Nephron (organoid): ENCODE measurements around the gene AGAP1.

ENCODE experiments used
- H3K27ac Mint-ChIP-seq, 3 experiments: 2 replicates each; pipeline ENCODE4 v1.8.0; 2020; ENCODE audit warnings: mixed read lengths in 3 of 3, mild to moderate bottlenecking in 2 of 3, moderate library complexity in 1 of 3
- H3K27me3 Mint-ChIP-seq: 2 replicates; pipeline ENCODE4 v1.8.0; 2021; ENCODE audit warnings: low read depth, mild to moderate bottlenecking, moderate library complexity, mixed read lengths
- H3K36me3 Mint-ChIP-seq: 2 replicates; pipeline ENCODE4 v1.8.0; 2020; ENCODE audit warnings: low read depth, mixed read lengths
- H3K4me1 Mint-ChIP-seq: 2 replicates; pipeline ENCODE4 v1.8.0; 2020; ENCODE audit warnings: mixed read lengths
- H3K4me3 Mint-ChIP-seq, 3 experiments: 2 replicates each; pipeline ENCODE4 v1.8.0; 2020; ENCODE audit warnings: mild to moderate bottlenecking in 3 of 3, mixed read lengths in 3 of 3, moderate library complexity in 2 of 3
- H3K9me3 Mint-ChIP-seq: 2 replicates; pipeline ENCODE4 v1.8.0; 2020; ENCODE audit warnings: mixed read lengths
- CTCF ChIP-seq, 3 experiments: fragments of 200-600 bp; sonication (generic); IDR thresholded peaks; one replicate each; pipeline ENCODE4 v1.5.0; 2021; ENCODE audit warnings: antibody characterized with exemption in 3 of 3; ENCODE audit not compliant: unreplicated experiment in 3 of 3

AGAP1 gene

GRCh38 chr2:235639885-235640284, 146.0 kb downstream of the AGAP1 start:
- Mint-ChIP-seq H3K36me3 (no peaks in the 10 kb centered on the region), H3K4me1 (peaks cover 68% of the 10 kb centered on the region), H3K27ac (no peak overlapping the region), H3K4me3 (peak overlapping the region in 1 of 3 experiments; percentile 10), H3K9me3 (no peaks in the 10 kb centered on the region), H3K27me3 (peaks cover 7% of the 10 kb centered on the region)
- no peak for TF ChIP-seq CTCF (IDR thresholded peaks at IDR 0.05; ENCODE audit: unreplicated experiment in 3 of 3)

GRCh38 chr2:235640377-235640776, 146.5 kb downstream of the AGAP1 start:
- peaks cover 68% of the 10 kb centered on the region for H3K4me1 Mint-ChIP-seq
- H3K9me3 Mint-ChIP-seq: no peaks in the 10 kb centered on the region
- peak overlapping the region in 2 of 3 experiments; percentile 17 to 39 for H3K27ac Mint-ChIP-seq
- TF ChIP-seq CTCF (IDR thresholded peaks at IDR 0.05; ENCODE audit: unreplicated experiment in 3 of 3): no peak
- H3K4me3 Mint-ChIP-seq: peak overlapping the region in 1 of 3 experiments; percentile 83
- H3K27me3 Mint-ChIP-seq: peaks cover 7% of the 10 kb centered on the region
- no peaks in the 10 kb centered on the region for H3K36me3 Mint-ChIP-seq

GRCh38 chr2:235640926-235641723, 147.3 kb downstream of the AGAP1 start:
- Mint-ChIP-seq H3K27ac (peak overlapping the region in 2 of 3 experiments; percentile 17 to 39), H3K9me3 (no peaks in the 10 kb centered on the region), H3K36me3 (no peaks in the 10 kb centered on the region), H3K4me1 (peaks cover 68% of the 10 kb centered on the region), H3K27me3 (peaks cover 7% of the 10 kb centered on the region), H3K4me3 (peak overlapping the region; percentile 4 to 83 (median 65))
- no peak for TF ChIP-seq CTCF (IDR thresholded peaks at IDR 0.05; ENCODE audit: unreplicated experiment in 3 of 3)

- H3K27ac Mint-ChIP-seq: peak overlapping the region in 1 of 3 experiments; percentile 7
- peak overlapping the region in 1 of 3 experiments; percentile 79 for H3K4me3 Mint-ChIP-seq
- H3K4me1 Mint-ChIP-seq: peaks cover 68% of the 10 kb centered on the region
- no peak for TF ChIP-seq CTCF (IDR thresholded peaks at IDR 0.05; ENCODE audit: unreplicated experiment in 3 of 3)
- H3K27me3 Mint-ChIP-seq: peaks cover 7% of the 10 kb centered on the region
- H3K9me3 Mint-ChIP-seq: no peaks in the 10 kb centered on the region
- no peaks in the 10 kb centered on the region for H3K36me3 Mint-ChIP-seq
Observed at GRCh38 chr2:235641956-235642355, 148.1 kb downstream of the AGAP1 start.

GRCh38 chr2:235642446-235643098, 148.7 kb downstream of the AGAP1 start:
- no peaks in the 10 kb centered on the region for H3K9me3 Mint-ChIP-seq

More at GRCh38 chr2:235642446-235643098, 148.7 kb downstream of the AGAP1 start:
- Mint-ChIP-seq H3K27ac (peak overlapping the region in 1 of 3 experiments; percentile 7), H3K27me3 (peaks cover 7% of the 10 kb centered on the region), H3K4me3 (peak overlapping the region in 2 of 3 experiments; percentile 20 to 79), H3K4me1 (peaks cover 66% of the 10 kb centered on the region), H3K36me3 (no peaks in the 10 kb centered on the region)
- no peak for TF ChIP-seq CTCF (IDR thresholded peaks at IDR 0.05; ENCODE audit: unreplicated experiment in 3 of 3)
